GM12878 (cell line): Measurements from ENCODE around the gene TBXA2R.

Source experiments
- EP300 ChIP-seq, 2 experiments: fragments of 150-350 bp in 1 of 2; IDR thresholded peaks; 2 replicates each; pipeline ENCODE4 v1.6.1; 2011 to 2012; ENCODE audit warnings: low read depth in 2 of 2, low read length in 2 of 2, borderline replicate concordance in 1 of 2, improper control_type of control experiment in 1 of 2, inconsistent platforms in 1 of 2; ENCODE audit not compliant: control insufficient read depth in 1 of 2
- GABPA ChIP-seq: IDR thresholded peaks from 2 replicates; pipeline ENCODE4 v1.6.1; 2014; ENCODE audit warnings: antibody characterized with exemption, low read depth, mild to moderate bottlenecking, inconsistent platforms
- POLR2A ChIP-seq: IDR thresholded peaks from 2 replicates; pipeline ENCODE4 v1.6.1; 2011; ENCODE audit warnings: low read depth, mild to moderate bottlenecking, low read length

DNA sequence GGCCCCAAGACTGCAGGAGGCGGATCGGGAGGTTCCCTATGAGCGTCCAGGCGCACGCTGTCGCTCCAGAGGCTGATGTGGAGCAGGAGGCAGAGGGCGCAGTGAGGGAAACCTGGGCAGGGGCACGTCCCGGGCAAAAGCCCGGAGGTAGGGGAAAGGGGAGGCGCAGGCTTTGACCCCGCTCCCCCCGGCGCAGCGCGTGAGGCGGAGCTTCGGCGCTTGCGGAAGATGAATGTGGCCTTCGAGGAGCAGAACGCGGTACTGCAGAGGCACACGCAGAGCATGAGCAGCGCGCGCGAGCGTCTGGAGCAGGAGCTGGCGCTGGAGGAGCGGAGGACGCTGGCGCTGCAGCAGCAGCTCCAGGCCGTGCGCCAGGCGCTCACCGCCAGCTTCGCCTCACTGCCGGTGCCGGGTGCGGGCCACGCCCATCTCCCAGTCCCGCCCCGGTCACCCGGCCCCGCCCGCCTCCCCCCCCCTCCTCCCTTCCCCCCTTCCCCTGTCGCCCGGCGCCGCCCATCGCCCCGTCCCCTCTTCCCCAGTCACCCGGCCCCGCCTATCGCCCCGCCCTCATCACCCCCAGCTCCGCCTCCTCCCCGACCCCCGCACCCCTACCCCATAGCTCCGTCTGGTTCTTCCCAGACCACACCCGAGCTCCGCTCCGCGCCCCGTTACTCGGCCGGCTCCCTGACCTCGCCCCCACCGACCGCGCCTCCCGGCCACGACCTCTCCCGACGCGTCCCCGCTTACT is 29.8 kb downstream of the TBXA2R start:
- TF ChIP-seq POLR2A = peak; percentile 26; the same call in 1 of the 2 replicates
- no peak for TF ChIP-seq GABPA
- TF ChIP-seq EP300 (IDR thresholded peaks at IDR 0.05; ENCODE audit: borderline replicate concordance in 1 of 2, control insufficient read depth in 1 of 2, low read depth in 2 of 2, low read length in 2 of 2) = no peak
